ENCODE data around the gene COL4A5. TPM values are rescaled to one million over a fixed set of nuclear protein-coding genes. Genes with fewer than 3 reads are reported as not detected.

COL4A5 gene
- total and polyA plus RNA-seq, 2 of the 13 experiments (the other 11 are each of a cell fraction or from before 2014, with no cell fraction given): 39.5 to 45.5 TPM

DNA sequence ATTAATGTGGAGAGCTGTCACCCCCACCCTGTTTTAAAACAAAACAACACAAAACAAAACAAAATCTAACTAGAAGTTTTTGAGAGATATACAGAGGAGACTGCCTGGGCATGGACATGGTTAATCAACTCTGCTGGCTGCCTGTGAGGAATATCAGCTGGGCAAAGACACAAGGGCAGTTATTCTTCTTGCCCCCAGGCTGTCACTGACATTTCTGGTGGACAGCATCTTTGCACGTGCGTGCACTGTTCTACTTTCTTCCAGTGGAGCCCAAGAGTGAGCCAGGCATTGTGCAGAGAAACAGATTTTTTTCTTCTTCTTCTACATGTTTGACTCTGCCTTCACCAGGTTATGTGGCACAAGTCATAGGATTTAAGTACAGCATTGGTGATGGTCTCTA, 282.9 kb downstream of the COL4A5 start (continued):
- TF ChIP-seq ONECUT2 (CRISPR knock-in tag; IDR thresholded peaks at IDR 0.05): no peak

DNA sequence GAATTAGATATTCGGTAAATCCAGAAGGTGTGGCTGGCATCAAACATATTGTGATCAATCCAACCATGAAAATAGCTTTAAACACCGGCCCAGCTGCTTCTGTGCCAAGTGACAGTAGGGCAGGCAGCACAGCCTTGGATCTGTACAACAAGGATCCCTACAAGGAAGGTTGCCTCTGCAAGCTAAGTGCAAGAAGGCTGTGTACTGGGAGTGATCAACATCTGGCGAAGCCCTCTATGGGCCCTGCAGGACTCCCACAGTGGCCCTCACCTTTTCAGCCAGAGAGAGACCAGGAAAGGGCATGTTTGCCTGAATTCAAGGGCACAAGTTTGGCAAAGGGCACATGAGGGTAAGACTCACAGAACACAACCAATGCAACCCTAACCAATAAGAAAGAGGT, 287.1 kb downstream of the COL4A5 start:
- ChIA-PET POLR2A (no interaction called here), CTCF (ENCODE audit: low intra/inter-chr PET ratio, low total read pairs) (no interaction called here)
- Histone ChIP-seq H3K9me3 (ENCODE audit: low read length) (no peaks in the 10 kb centered on the region), H3K4me2 (ENCODE audit: low read depth, low read length) (no peak overlapping the region), H3K36me3 (replicated peaks in 1 of 2; ENCODE audit: control insufficient read depth in 1 of 2, insufficient read depth in 2 of 2, low read length in 2 of 2) (no peaks in the 10 kb centered on the region), H3K9ac (ENCODE audit: insufficient read depth, low read depth, low read length) (no peak overlapping the region), H3K4me1 (ENCODE audit: insufficient read depth, low read length) (no peaks in the 10 kb centered on the region), H4K20me1 (ENCODE audit: insufficient read depth, low read length) (no peaks in the 10 kb centered on the region), H3K4me3 (replicated peaks in 1 of 3; ENCODE audit: insufficient read depth in 1 of 3, low read depth in 2 of 3, low read length in 3 of 3) (no peak overlapping the region), H3K27me3 (ENCODE audit: control insufficient read depth in 1 of 2, insufficient read depth in 2 of 2, low read length in 2 of 2) (no peaks in the 10 kb centered on the region), H3K79me2 (ENCODE audit: insufficient read depth, low read length) (no peaks in the 10 kb centered on the region), H3K27ac (ENCODE audit: extremely low read length, insufficient read depth, low read length) (no peak overlapping the region), H2AFZ (ENCODE audit: low read length) (no peak overlapping the region)
- intact Hi-C loops (cut with micrococcal nuclease; ENCODE audit: unreplicated experiment): no loop called here
- DNase-seq (ENCODE audit: low spot score) (no peak), FAIRE-seq (no peak), ATAC-seq (no peak)
- 0% methylated on average over 2 of the region's 3 CpGs for WGBS (ENCODE audit: low lambda C conversion rate)
- in situ Hi-C loops (cut with HindIII; ENCODE audit: extremely low pct_ligation_motif_present, low pct_unique_long_range_greater_than_20kb): no loop called here
- BruUV-seq (replicated peaks): no TSS peak
- TF ChIP-seq NBN (conservative IDR thresholded peaks at IDR 0.05) (no peak), MXI1 (IDR thresholded peaks at IDR 0.05; ENCODE audit: borderline replicate concordance, low read depth, low read length) (no peak), ZNF496 (CRISPR knock-in tag; IDR thresholded peaks at IDR 0.05; ENCODE audit: insufficient replicate concordance) (no peak), PCBP1 (IDR thresholded peaks at IDR 0.05; ENCODE audit: borderline replicate concordance, low read depth, low read length) (no peak), PHF21A (CRISPR knock-in tag; IDR thresholded peaks at IDR 0.05) (no peak), MED13 (CRISPR knock-in tag; IDR thresholded peaks at IDR 0.05) (no peak), POLR2AphosphoS2 (IDR thresholded peaks at IDR 0.05; ENCODE audit: low read depth, low read length) (no peak), RFX3 (CRISPR knock-in tag; IDR thresholded peaks at IDR 0.05) (no peak), ZNF451 (CRISPR knock-in tag; IDR thresholded peaks at IDR 0.05) (no peak), EHMT2 (IDR thresholded peaks at IDR 0.05; ENCODE audit: borderline replicate concordance, low read depth, low read length) (no peak), CENPX (CRISPR knock-in tag; IDR thresholded peaks at IDR 0.05) (no peak), EEA1 (CRISPR knock-in tag; IDR thresholded peaks at IDR 0.05; ENCODE audit: borderline replicate concordance) (no peak), ATF7 (IDR thresholded peaks at IDR 0.05) (no peak), ATF7 (CRISPR knock-in tag; IDR thresholded peaks at IDR 0.05) (no peak), SPEN (CRISPR knock-in tag; IDR thresholded peaks at IDR 0.05; ENCODE audit: low read depth) (no peak), KDM6A (CRISPR knock-in tag; IDR thresholded peaks at IDR 0.05; ENCODE audit: low read depth) (no peak)
- TF ChIP-seq, protein P1, sequence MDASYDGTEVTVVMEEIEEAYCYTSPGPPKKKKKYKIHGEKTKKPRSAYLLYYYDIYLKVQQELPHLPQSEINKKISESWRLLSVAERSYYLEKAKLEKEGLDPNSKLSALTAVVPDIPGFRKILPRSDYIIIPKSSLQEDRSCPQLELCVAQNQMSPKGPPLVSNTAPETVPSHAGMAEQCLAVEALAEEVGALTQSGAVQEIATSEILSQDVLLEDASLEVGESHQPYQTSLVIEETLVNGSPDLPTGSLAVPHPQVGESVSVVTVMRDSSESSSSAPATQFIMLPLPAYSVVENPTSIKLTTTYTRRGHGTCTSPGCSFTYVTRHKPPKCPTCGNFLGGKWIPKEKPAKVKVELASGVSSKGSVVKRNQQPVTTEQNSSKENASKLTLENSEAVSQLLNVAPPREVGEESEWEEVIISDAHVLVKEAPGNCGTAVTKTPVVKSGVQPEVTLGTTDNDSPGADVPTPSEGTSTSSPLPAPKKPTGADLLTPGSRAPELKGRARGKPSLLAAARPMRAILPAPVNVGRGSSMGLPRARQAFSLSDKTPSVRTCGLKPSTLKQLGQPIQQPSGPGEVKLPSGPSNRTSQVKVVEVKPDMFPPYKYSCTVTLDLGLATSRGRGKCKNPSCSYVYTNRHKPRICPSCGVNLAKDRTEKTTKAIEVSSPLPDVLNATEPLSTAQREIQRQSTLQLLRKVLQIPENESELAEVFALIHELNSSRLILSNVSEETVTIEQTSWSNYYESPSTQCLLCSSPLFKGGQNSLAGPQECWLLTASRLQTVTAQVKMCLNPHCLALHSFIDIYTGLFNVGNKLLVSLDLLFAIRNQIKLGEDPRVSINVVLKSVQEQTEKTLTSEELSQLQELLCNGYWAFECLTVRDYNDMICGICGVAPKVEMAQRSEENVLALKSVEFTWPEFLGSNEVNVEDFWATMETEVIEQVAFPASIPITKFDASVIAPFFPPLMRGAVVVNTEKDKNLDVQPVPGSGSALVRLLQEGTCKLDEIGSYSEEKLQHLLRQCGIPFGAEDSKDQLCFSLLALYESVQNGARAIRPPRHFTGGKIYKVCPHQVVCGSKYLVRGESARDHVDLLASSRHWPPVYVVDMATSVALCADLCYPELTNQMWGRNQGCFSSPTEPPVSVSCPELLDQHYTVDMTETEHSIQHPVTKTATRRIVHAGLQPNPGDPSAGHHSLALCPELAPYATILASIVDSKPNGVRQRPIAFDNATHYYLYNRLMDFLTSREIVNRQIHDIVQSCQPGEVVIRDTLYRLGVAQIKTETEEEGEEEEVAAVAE (CRISPR knock-in tag; IDR thresholded peaks at IDR 0.05; ENCODE audit: borderline replicate concordance): no peak
- TF ChIP-seq, protein P2, sequence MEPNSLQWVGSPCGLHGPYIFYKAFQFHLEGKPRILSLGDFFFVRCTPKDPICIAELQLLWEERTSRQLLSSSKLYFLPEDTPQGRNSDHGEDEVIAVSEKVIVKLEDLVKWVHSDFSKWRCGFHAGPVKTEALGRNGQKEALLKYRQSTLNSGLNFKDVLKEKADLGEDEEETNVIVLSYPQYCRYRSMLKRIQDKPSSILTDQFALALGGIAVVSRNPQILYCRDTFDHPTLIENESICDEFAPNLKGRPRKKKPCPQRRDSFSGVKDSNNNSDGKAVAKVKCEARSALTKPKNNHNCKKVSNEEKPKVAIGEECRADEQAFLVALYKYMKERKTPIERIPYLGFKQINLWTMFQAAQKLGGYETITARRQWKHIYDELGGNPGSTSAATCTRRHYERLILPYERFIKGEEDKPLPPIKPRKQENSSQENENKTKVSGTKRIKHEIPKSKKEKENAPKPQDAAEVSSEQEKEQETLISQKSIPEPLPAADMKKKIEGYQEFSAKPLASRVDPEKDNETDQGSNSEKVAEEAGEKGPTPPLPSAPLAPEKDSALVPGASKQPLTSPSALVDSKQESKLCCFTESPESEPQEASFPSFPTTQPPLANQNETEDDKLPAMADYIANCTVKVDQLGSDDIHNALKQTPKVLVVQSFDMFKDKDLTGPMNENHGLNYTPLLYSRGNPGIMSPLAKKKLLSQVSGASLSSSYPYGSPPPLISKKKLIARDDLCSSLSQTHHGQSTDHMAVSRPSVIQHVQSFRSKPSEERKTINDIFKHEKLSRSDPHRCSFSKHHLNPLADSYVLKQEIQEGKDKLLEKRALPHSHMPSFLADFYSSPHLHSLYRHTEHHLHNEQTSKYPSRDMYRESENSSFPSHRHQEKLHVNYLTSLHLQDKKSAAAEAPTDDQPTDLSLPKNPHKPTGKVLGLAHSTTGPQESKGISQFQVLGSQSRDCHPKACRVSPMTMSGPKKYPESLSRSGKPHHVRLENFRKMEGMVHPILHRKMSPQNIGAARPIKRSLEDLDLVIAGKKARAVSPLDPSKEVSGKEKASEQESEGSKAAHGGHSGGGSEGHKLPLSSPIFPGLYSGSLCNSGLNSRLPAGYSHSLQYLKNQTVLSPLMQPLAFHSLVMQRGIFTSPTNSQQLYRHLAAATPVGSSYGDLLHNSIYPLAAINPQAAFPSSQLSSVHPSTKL (CRISPR knock-in tag; IDR thresholded peaks at IDR 0.05): no peak

Data from HepG2 (cell line).